ENCODE data around the gene FAM210B. TPM values are rescaled to one million over a fixed set of nuclear protein-coding genes. Genes with fewer than 3 reads are reported as not detected.
A peak's percentile ranks its signal among the peaks of the same experiment; 100 is the strongest.
"Not testable (repeated sequence)": the region's sequence is repeated elsewhere in the genome, so short reads cannot be mapped to it uniquely, and the experiment has no call there.

The FAM210B gene
- total RNA-seq, 1 donor from 2014 or later: 52.7 TPM

DNA sequence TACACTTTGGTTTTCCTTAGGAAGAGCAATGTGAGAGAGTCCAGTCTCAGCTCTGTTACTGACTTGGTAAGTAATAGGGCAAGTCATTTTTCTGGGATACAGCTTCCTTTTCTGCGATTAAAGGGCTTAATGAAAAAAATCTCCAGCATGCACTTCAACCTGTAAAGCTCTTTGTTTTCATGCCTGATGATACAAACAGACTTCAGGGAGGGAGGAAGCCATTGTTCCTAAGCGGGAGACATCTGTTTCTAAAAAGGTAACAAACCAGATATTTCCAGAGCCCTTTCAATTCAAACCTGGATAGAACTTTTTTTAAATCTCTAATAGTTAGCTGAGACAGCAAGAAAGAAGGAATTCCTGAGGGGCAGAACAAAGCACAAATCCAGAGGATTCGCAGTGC, 48.1 kb downstream of the FAM210B start:
- peaks cover 41% of the 10 kb centered on the region for H3K4me1 ChIP-seq
- no peak for DNase-seq
- TF ChIP-seq CTCF (IDR thresholded peaks at IDR 0.05; ENCODE audit: borderline replicate concordance): no peak
- intact Hi-C loops (cut with micrococcal nuclease): no loop called here
- H3K9me3 ChIP-seq (replicated peaks): no peaks in the 10 kb centered on the region
- H3K36me3 ChIP-seq: peaks cover 53% of the 10 kb centered on the region
- H3K4me3 ChIP-seq: no peak overlapping the region
- peak overlapping the region; percentile 80 for H3K27ac ChIP-seq (replicated peaks)
- H3K27me3 ChIP-seq (ENCODE audit: low read depth): no peaks in the 10 kb centered on the region

DNA sequence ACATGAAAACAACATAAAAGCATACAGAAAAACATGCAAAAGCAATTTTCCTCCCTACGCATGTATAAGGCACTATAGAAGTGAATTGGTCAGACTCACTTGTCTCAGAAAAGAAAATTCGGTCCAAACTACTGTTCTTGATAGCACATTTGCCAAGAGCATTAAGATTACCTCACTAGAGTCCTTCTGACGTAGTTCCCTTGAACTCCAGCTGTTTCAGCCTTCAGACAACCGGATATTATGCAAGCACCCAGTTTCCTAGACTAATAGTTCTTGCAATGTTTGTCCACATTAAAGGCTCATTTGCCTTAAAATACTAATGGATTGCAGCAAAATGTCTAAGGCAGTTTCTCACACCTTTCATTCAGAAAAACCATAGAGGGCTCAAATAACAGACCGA, 50.7 kb downstream of the FAM210B start:
- TF ChIP-seq CTCF (IDR thresholded peaks at IDR 0.05; ENCODE audit: borderline replicate concordance): no peak
- H3K36me3 ChIP-seq: peaks cover 27% of the 10 kb centered on the region
- no peak for DNase-seq
- no peaks in the 10 kb centered on the region for H3K27me3 ChIP-seq (ENCODE audit: low read depth)
- intact Hi-C loops (cut with micrococcal nuclease): no loop called here
- no peaks in the 10 kb centered on the region for H3K9me3 ChIP-seq (replicated peaks)
- H3K4me3 ChIP-seq: no peak overlapping the region
- peak overlapping the region; percentile 24 for H3K27ac ChIP-seq (replicated peaks)
- peaks cover 47% of the 10 kb centered on the region for H3K4me1 ChIP-seq

DNA sequence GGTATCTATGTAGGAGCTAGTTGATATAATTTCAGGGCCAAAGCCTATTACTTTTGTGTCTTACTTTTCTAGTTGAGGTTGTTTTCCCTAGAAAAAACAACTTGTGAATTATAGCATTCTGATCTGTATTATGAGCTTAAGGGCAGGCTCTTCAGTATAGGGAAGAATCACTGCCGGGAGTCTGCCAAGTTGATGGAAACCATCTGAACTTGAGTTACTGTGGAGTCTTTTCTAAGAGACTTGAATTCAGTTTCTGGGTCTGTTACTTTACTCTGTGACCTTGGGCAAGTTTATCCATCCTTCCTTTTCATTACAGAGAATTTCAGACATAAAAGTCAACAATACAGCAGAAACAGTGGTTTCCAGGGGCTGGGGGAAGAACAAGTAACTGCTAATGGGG, 51.2 kb downstream of the FAM210B start:
- intact Hi-C loops (cut with micrococcal nuclease): no loop called here
- H3K27me3 ChIP-seq (ENCODE audit: low read depth): no peaks in the 10 kb centered on the region
- no peak for DNase-seq
- H3K9me3 ChIP-seq (replicated peaks): no peaks in the 10 kb centered on the region
- peaks cover 47% of the 10 kb centered on the region for H3K4me1 ChIP-seq
- no peak overlapping the region for H3K4me3 ChIP-seq
- no peak for TF ChIP-seq CTCF (IDR thresholded peaks at IDR 0.05; ENCODE audit: borderline replicate concordance)
- peak overlapping the region; percentile 24 for H3K27ac ChIP-seq (replicated peaks)
- peaks cover 23% of the 10 kb centered on the region for H3K36me3 ChIP-seq

- DNase-seq: not testable (repeated sequence)
- peaks cover 47% of the 10 kb centered on the region for H3K4me1 ChIP-seq
Measured at GRCh38 chr20:56411287-56411686, 52.5 kb downstream of the FAM210B start.

GRCh38 chr20:56411759-56412472, 53.1 kb downstream of the FAM210B start, which contains the start of gene CASS4:
Gene CASS4, plus strand, starts transcription at chr20:56412260. Its CDS starts 199 bp downstream, at chr20:56412459.
- Histone ChIP-seq H3K36me3 (peaks cover 10% of the 10 kb centered on the region), H3K9me3 (replicated peaks) (no peaks in the 10 kb centered on the region), H3K4me3 (peak within 1 kb of the TSS; percentile 43), H3K27ac (replicated peaks) (peak within 1 kb of the TSS; percentile 75), H3K4me1 (peaks cover 42% of the 10 kb centered on the region), H3K27me3 (ENCODE audit: low read depth) (no peaks in the 10 kb centered on the region)
- DNase-seq: no peak
- no peak for TF ChIP-seq CTCF (IDR thresholded peaks at IDR 0.05; ENCODE audit: borderline replicate concordance)
- intact Hi-C loops (cut with micrococcal nuclease): no loop called here

More at GRCh38 chr20:56411287-56411686, 52.5 kb downstream of the FAM210B start:
- H3K9me3 ChIP-seq (replicated peaks); H3K27me3 ChIP-seq (ENCODE audit: low read depth); intact Hi-C loops (cut with micrococcal nuclease); H3K4me3 ChIP-seq: not testable (repeated sequence)
- peaks cover 16% of the 10 kb centered on the region for H3K36me3 ChIP-seq
- peak overlapping the region; percentile 75 for H3K27ac ChIP-seq (replicated peaks)

- no peak for TF ChIP-seq CTCF (IDR thresholded peaks at IDR 0.05; ENCODE audit: borderline replicate concordance)
- no peaks in the 10 kb centered on the region for H3K27me3 ChIP-seq (ENCODE audit: low read depth)
- intact Hi-C loops (cut with micrococcal nuclease): no loop called here
- peak overlapping the region; percentile 43 for H3K4me3 ChIP-seq
- peaks cover 5% of the 10 kb centered on the region for H3K36me3 ChIP-seq
- peaks cover 37% of the 10 kb centered on the region for H3K4me1 ChIP-seq
- no peaks in the 10 kb centered on the region for H3K9me3 ChIP-seq (replicated peaks)
- no peak for DNase-seq
- peak overlapping the region; percentile 75 for H3K27ac ChIP-seq (replicated peaks)
Measured at GRCh38 chr20:56412473-56412790, 53.7 kb downstream of the FAM210B start.
